H7 (cell line): Measurements from ENCODE around the gene KLK15. TPM values are rescaled to one million over a fixed set of nuclear protein-coding genes. Genes with fewer than 3 reads are reported as not detected.

Experiments
- DNase-seq: peaks from one replicate; pipeline ENCODE4 v3.0.0; 2012
- H3K27me3 ChIP-seq: 2 replicates; pipeline ENCODE4 v1.6.0; 2011; ENCODE audit warnings: mild to moderate bottlenecking, low read length; ENCODE audit not compliant: control insufficient read depth, insufficient read depth
- H3K36me3 ChIP-seq: replicated peaks from 2 replicates; pipeline ENCODE4 v1.5.1; 2011; ENCODE audit warnings: low read length; ENCODE audit not compliant: control insufficient read depth, insufficient read depth
- H3K4me3 ChIP-seq: 2 replicates; pipeline ENCODE4 v1.5.1; 2011; ENCODE audit warnings: low read depth, mild to moderate bottlenecking, control low read depth, low read length, moderate library complexity; ENCODE audit not compliant: insufficient read depth
- total RNA-seq: library from RNA; depleted of rRNA; stranded (reverse); fragments of >200 nt; shearing (Covaris generic); gene quantifications from 2 replicates; pipeline ENCODE4 v1.2.3, GENCODE V29; 2014

Gene KLK15
- total RNA-seq, 1 experiment from 2014 or later = not detected

GRCh38 chr19:50858886-50859285, 25.5 kb upstream of the KLK15 start:
- no peaks in the 10 kb centered on the region for H3K27me3 ChIP-seq
- no peaks in the 10 kb centered on the region for H3K36me3 ChIP-seq
- H3K4me3 ChIP-seq = no peak overlapping the region
- peak; percentile 89 for DNase-seq

- DNase-seq = no peak
- no peak overlapping the region for H3K4me3 ChIP-seq
- no peaks in the 10 kb centered on the region for H3K27me3 ChIP-seq
- no peaks in the 10 kb centered on the region for H3K36me3 ChIP-seq
Measured at GRCh38 chr19:50857366-50857765, 24.0 kb upstream of the KLK15 start.

- peak; percentile 19 for DNase-seq
- no peaks in the 10 kb centered on the region for H3K36me3 ChIP-seq
- no peak within 1 kb of the TSS for H3K4me3 ChIP-seq
- H3K27me3 ChIP-seq = peaks cover 4% of the 10 kb centered on the region; the same call in 1 of the 2 replicates
Measured at GRCh38 chr19:50854636-50855410, 21.4 kb upstream of the KLK15 start, which contains the start of gene KLK3. Gene KLK3, plus strand, starts transcription at chr19:50854915. Its CDS starts 41 bp downstream, at chr19:50854956.

GRCh38 chr19:50851620-50852019, 18.2 kb upstream of the KLK15 start:
- no peak for DNase-seq
- Histone ChIP-seq H3K27me3 (peaks cover 4% of the 10 kb centered on the region; the same call in 1 of the 2 replicates), H3K4me3 (no peak overlapping the region), H3K36me3 (no peaks in the 10 kb centered on the region)

GRCh38 chr19:50850738-50851137, 17.4 kb upstream of the KLK15 start:
- DNase-seq = no peak
- Histone ChIP-seq H3K27me3 (peaks cover 4% of the 10 kb centered on the region; the same call in 1 of the 2 replicates), H3K4me3 (no peak overlapping the region), H3K36me3 (no peaks in the 10 kb centered on the region)

- peaks cover 11% of the 10 kb centered on the region for H3K27me3 ChIP-seq
- H3K4me3 ChIP-seq = no peak overlapping the region
- DNase-seq = no peak
- no peaks in the 10 kb centered on the region for H3K36me3 ChIP-seq
Measured at GRCh38 chr19:50844296-50844935, 11.0 kb upstream of the KLK15 start.

GRCh38 chr19:50843701-50844221, 10.4 kb upstream of the KLK15 start:
- DNase-seq = no peak
- Histone ChIP-seq H3K36me3 (no peaks in the 10 kb centered on the region), H3K27me3 (peaks cover 11% of the 10 kb centered on the region)

GRCh38 chr19:50843205-50843604, 9.8 kb upstream of the KLK15 start:
- Histone ChIP-seq H3K4me3 (no peak overlapping the region), H3K36me3 (no peaks in the 10 kb centered on the region), H3K27me3 (peaks cover 11% of the 10 kb centered on the region)
- DNase-seq = no peak

More at GRCh38 chr19:50843701-50844221, 10.4 kb upstream of the KLK15 start:
- no peak overlapping the region for H3K4me3 ChIP-seq

- Histone ChIP-seq H3K4me3 (no peak overlapping the region), H3K27me3 (peaks cover 13% of the 10 kb centered on the region), H3K36me3 (no peaks in the 10 kb centered on the region)
- no peak for DNase-seq
Measured at GRCh38 chr19:50842130-50842529, 8.8 kb upstream of the KLK15 start.

GRCh38 chr19:50839712-50840655, 6.6 kb upstream of the KLK15 start:
- H3K36me3 ChIP-seq = no peaks in the 10 kb centered on the region
- H3K4me3 ChIP-seq = no peak overlapping the region
- DNase-seq = no peak
- H3K27me3 ChIP-seq = peaks cover 30% of the 10 kb centered on the region

- peaks cover 25% of the 10 kb centered on the region for H3K27me3 ChIP-seq
- no peak overlapping the region for H3K4me3 ChIP-seq
- no peaks in the 10 kb centered on the region for H3K36me3 ChIP-seq
- peak; percentile 84 for DNase-seq
Measured at GRCh38 chr19:50838239-50838638, 4.9 kb upstream of the KLK15 start.

- peak; percentile 22 for DNase-seq
- Histone ChIP-seq H3K4me3 (no peak overlapping the region), H3K36me3 (no peaks in the 10 kb centered on the region), H3K27me3 (peaks cover 25% of the 10 kb centered on the region)
Measured at GRCh38 chr19:50837300-50837699, 3.9 kb upstream of the KLK15 start.

- H3K27me3 ChIP-seq = peaks cover 25% of the 10 kb centered on the region
- DNase-seq = peak; percentile 77
- no peaks in the 10 kb centered on the region for H3K36me3 ChIP-seq
- no peak overlapping the region for H3K4me3 ChIP-seq
Measured at GRCh38 chr19:50836543-50837195, 3.3 kb upstream of the KLK15 start.
